Epithelial cell of proximal tubule (primary cell): ENCODE measurements around the gene RCBTB2. TPM values are rescaled to one million over a fixed set of nuclear protein-coding genes. Genes with fewer than 3 reads are reported as not detected.

Experiments used
- DNase-seq: peaks from one replicate; pipeline ENCODE4 v3.0.0-alpha.2; 2011; ENCODE audit warnings: low read depth
- H3K4me3 ChIP-seq: 2 replicates; pipeline ENCODE4 v1.5.1; 2011; ENCODE audit warnings: low read depth, mild to moderate bottlenecking, low read length
- CTCF ChIP-seq: conservative IDR thresholded peaks from 2 replicates; pipeline ENCODE4 v1.5.1; 2012; ENCODE audit warnings: low read depth, mild to moderate bottlenecking, low read length
- total RNA-seq: library from RNA; depleted of rRNA; stranded (reverse); fragments of >200 nt; gene quantifications from 2 replicates; pipeline ENCODE4 v1.2.3, GENCODE V29; 2015

Gene RCBTB2
- total RNA-seq, 1 donor from 2014 or later = 2.9 TPM

GRCh38 chr13:48561466-48562235, 28.8 kb upstream of the RCBTB2 start:
- H3K4me3 ChIP-seq = no peak overlapping the region
- no peak for DNase-seq
- no peak for TF ChIP-seq CTCF

GRCh38 chr13:48560657-48561337, 27.9 kb upstream of the RCBTB2 start:
- no peak for TF ChIP-seq CTCF
- no peak for DNase-seq
- no peak overlapping the region for H3K4me3 ChIP-seq

- no peak for DNase-seq
- no peak for TF ChIP-seq CTCF
- H3K4me3 ChIP-seq = no peak overlapping the region
Observed at GRCh38 chr13:48559638-48560320, 26.9 kb upstream of the RCBTB2 start.

- H3K4me3 ChIP-seq = no peak overlapping the region
- TF ChIP-seq CTCF = no peak
- no peak for DNase-seq
Observed at GRCh38 chr13:48556817-48557216, 23.9 kb upstream of the RCBTB2 start.

GRCh38 chr13:48555441-48555840, 22.6 kb upstream of the RCBTB2 start:
- no peak for DNase-seq
- no peak for TF ChIP-seq CTCF
- H3K4me3 ChIP-seq = no peak overlapping the region

GRCh38 chr13:48551329-48551728, 18.4 kb upstream of the RCBTB2 start:
- H3K4me3 ChIP-seq = no peak overlapping the region
- DNase-seq = no peak
- no peak for TF ChIP-seq CTCF
